Measurements from ENCODE around the gene BPIFA3.

The BPIFA3 gene

DNA sequence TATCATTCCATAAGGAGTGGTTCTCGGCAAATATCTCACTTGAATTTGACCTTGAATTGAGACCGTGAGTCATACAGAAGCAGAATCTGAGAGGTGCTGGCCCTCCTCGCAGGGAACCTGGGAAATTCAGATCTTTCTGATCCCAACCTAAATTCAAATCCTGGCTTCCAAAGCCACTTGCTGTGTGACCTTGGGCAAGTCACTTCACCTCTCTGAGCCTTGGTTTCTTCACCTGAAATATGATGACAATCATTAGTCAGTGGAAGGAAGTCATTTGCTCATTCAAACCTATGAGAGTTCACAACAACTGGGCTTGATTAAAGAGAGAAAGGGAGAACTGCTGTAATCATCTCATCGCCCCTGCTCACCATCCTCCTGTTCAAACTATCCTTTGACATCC lies 7.2 kb downstream of the BPIFA3 start:
- no peak for DNase-seq (ENCODE audit: low read depth)

GRCh38 chr20:33229843-33230242 lies 12.7 kb downstream of the BPIFA3 start:
- DNase-seq (ENCODE audit: low read depth): no peak

DNA sequence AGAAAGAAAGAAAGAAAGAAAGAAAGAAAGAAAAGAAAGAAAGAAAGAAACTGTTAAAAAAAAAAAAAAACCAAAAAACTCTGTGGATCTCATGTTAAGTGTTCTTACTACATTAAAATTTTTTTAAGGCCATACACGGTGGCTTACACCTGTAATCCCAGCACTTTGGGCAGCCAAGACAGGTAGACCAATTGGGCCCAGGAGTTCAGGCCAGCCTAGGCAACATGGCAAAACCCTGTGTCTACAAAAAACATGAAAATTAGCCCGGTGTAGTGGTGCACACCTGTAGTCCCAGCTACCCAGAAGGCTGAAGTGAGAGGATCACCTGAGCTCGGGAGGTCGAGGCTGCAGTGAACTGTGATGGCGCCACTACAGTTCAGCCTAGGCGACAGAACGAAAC lies 14.1 kb downstream of the BPIFA3 start:
- DNase-seq (ENCODE audit: low read depth): no peak

DNA sequence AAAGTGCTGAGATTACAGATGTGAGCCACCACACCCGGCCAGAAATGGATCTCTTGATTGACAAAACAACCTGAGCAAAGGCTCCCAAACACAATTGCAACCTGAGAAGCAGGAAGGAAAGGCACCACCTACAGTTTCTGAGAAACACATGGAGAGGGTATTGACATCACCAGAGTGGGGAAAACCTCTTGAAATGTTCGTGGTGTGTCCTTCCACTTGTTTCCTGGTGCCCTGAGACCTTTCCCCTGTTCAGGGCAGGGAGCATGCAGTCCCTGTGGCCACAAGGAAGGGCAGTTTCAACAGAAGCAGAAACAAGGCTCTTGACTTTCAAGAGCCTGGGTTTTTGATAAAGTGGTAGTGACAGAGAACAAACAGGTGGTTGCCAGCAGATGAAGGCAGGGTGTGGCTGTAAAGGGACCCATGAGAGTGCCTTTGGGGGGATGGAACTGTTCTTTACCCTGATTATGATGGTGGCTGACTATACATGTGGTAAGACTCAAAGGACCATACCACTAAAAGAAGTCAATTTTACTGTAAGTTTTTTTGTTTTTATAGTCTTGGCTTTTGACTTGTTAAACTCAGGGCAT lies 15.4 kb downstream of the BPIFA3 start:
- no peak for DNase-seq (ENCODE audit: low read depth)

DNA sequence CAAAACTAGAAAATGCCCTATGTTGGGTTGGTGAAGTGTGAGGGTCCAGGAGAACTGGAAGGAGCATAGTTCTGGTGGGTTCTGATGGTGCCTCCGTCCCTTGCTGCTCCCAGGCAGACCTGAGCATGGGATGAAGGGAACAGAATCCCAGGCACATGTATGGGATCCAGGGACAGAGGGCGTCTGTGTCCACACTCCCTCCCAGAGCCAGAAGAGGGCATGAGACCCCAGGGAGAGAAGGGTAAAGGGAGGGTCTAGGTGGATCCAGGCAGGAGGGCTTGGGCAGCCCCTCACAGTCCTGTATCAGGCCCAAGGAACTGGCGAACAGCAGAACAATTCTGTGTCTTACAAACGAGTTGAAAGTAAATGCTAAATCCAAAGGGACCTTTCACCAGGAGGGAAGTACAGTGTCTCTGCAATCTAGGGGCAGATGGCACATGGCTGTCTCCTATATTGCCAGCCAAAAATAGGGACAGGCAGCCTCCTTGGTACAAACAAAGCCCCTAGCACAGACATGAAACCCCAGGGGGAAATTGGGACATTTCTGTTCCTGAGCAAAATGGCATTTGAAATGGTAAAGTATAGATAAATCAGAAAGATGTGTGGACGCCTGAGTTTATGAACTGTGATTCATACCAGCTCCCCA lies 16.1 kb downstream of the BPIFA3 start:
- DNase-seq (ENCODE audit: low read depth): no peak

GRCh38 chr20:33234050-33234449 lies 16.9 kb downstream of the BPIFA3 start:
- DNase-seq (ENCODE audit: low read depth): no peak

- DNase-seq (ENCODE audit: low read depth): no peak
These were observed 18.5 kb downstream of the BPIFA3 start, which contains the start of gene BPIFA1 for GRCh38 chr20:33235696-33236095. TSS of gene BPIFA1 (plus strand) at chr20:33235996. CDS start at chr20:33237712, 1,716 bp downstream.

DNA sequence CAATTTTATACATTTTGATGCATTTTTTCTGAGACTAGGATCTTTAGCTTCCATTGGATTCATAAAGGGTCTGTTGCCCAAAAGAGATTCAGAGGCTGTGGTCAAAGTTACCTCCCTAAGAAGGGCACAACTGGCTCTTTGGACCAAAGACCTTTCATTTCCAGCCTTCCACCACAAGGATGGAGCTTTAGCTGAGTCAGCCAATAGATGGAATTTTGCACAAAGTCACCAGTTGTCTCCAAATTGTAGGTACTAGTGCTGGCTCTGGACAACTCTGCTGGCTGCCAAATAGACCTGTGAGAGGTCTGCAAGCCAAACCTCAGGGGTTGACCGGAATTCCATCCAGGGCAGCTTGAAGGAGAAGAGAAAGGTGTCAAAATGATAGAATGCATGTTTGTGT lies 19.2 kb downstream of the BPIFA3 start:
- DNase-seq (ENCODE audit: low read depth): no peak

- no peak for DNase-seq (ENCODE audit: low read depth)
These were observed 20.8 kb downstream of the BPIFA3 start for GRCh38 chr20:33237989-33238388.

DNA sequence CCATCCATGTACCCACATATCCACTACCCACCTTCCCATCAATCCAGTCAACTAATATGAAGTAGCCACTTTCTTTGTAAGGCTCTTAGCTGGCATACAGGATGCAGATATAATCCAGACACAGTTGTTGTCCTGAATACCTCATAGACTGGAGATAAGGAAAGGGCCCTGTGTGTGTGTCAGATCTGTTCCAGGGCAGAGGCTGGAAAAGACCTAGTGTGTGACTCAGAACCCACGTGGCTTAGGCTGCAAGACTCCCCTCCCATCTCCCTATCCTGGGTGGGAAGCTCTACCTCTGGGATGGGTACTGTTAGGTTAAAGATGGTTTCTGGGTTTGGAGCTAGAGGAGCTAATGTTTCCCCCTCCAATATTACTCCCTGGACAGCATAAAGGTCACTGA lies 22.3 kb downstream of the BPIFA3 start:
- no peak for DNase-seq (ENCODE audit: low read depth)

- no peak for DNase-seq (ENCODE audit: low read depth)
These were observed 23.0 kb downstream of the BPIFA3 start for GRCh38 chr20:33239979-33240736.

GRCh38 chr20:33240923-33241322 lies 23.8 kb downstream of the BPIFA3 start:
- no peak for DNase-seq (ENCODE audit: low read depth)

- DNase-seq (ENCODE audit: low read depth): no peak
These were observed 25.4 kb downstream of the BPIFA3 start for GRCh38 chr20:33242319-33243100.

DNA sequence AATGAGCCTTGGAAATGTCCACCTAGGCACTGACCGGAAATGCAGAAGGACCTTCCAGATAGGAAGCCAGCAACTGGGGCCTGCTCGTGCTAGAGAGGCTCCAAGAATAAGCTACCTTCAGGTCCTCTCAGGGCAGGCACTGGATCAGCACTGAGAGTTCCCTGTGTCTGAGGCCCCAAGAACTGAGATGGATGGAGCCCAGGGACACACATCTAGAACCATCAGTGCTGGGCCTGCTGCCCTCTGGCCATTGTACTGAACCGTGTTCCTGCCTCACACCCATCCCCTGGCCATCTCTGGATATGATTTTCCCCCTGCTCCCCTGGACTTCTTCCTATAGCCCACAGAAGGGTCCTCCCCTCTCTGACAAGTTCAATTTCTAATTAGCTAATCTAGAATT lies 28.9 kb downstream of the BPIFA3 start:
- DNase-seq (ENCODE audit: low read depth): no peak

- DNase-seq (ENCODE audit: low read depth): no peak
These were observed 32.3 kb downstream of the BPIFA3 start for GRCh38 chr20:33249456-33249855.

DNA sequence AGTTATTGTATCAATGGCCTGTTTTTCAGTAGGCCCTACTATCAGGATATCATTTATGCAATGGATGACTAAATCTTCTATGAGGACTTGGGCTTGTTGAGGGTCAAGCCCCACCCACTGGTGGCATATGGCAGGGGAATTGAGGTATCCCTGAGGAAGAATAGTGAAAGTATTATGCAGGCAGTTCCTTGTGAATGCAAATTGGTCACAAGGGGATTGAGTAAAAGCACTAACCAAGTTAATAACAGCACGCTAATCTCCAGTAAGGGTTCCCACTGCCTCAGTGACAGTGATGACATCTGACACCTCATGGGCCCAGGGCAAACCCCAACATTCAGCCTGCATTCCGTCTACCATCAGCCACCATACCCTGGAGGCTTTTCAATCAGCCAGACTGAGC lies 33.5 kb downstream of the BPIFA3 start:
- no peak for DNase-seq (ENCODE audit: low read depth)

GRCh38 chr20:33251496-33251895 lies 34.3 kb downstream of the BPIFA3 start:
- DNase-seq (ENCODE audit: low read depth): no peak

- DNase-seq (ENCODE audit: low read depth): no peak
These were observed 35.3 kb downstream of the BPIFA3 start for GRCh38 chr20:33252460-33252859.

DNA sequence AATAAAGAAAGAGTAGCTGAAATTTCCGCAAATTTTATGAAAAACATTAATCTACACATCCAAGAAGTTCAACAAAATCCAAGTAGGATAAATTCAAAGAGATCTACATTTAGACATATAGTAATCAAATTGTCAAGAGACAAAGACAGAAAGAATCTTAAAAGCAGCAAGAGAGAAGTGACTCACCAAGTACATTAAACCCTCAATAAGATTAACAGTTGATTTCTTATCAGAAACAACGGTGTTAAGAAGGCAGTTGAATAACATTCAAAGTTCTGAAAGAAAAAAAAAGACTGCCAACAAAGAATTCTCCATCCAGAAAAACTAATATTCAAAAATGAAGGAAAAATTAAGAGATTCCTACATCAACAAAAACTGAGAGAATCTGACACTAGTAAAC lies 37.9 kb downstream of the BPIFA3 start:
- DNase-seq (ENCODE audit: low read depth): no peak

DNA sequence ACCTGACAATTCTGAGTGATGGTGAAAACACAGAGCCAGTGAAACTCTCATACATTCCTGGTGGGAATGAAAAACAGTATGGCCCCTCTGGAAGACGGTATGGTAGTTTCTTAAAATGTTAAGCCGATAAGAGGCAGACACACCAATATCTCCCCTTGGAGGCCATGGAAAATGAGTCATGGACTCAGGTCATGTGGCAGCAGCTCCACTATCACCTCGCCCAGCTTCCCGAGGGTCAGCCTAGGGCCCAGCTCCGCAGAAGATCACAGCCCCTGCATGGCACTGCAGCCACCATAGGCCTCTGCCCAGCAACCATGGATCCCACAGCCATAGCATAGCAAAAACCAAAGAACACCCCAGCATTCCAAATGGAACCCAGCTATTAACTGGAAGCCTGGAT lies 40.1 kb downstream of the BPIFA3 start:
- DNase-seq (ENCODE audit: low read depth): no peak

- no peak for DNase-seq (ENCODE audit: low read depth)
These were observed 42.2 kb downstream of the BPIFA3 start for GRCh38 chr20:33259371-33259770.

DNA sequence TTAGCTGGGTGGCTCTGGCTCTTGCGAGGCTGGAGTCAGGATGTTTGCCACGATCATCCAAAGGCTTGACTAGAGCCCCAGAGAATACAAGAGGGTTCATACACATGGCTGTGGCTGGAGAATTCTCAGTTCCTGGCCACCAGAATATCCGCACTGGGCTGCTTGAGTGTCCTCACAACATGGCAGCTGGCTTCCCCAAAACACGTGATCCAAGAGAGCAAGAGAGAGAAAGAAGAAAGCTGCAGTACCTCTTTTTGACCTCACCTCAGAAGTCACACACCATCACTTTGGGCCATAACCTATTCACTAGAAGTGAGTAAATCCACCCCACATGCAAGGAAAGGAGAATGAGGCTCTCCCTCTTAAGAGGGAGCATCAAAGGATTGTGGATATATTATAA lies 44.3 kb downstream of the BPIFA3 start:
- no peak for DNase-seq (ENCODE audit: low read depth)

GRCh38 chr20:33262658-33263065 lies 45.5 kb downstream of the BPIFA3 start:
- DNase-seq (ENCODE audit: low read depth): no peak
